GM18867 (cell line): ENCODE results near the gene PRKG1.
A peak's percentile ranks its signal among the peaks of the same experiment; 100 is the strongest.

Experiments
- ATAC-seq: cut with Tn5 transposase; IDR thresholded peaks from one replicate; pipeline ENCODE4 v1.9.1; 2021; ENCODE audit warnings: mild to moderate bottlenecking, moderate library complexity; ENCODE audit not compliant: unreplicated experiment

The PRKG1 gene

DNA sequence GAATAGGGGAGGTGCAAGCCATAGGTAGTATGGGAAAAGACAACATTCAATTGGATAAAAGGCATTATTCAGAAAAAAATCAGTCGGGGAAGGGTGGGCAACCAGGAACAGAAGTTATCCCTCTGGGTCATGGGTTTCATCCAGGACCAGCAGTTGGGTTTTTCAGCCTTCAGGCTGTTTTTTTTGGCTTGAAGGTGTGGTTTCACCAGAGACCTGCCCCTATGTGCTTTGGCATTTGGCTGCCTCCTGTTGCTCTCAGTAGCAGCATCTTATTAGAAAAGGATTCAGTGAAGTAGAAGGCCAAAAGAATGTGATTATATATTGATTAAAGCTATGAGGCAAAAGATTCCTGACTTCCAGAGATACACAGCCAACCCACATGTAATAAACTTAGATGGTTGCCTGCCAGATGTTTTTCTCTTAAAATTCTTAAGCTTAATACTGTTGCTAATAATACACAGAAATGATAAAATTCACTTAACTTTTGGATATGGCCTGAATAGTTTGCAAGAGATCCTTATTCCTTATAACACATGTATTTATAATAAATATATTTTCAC lies 876.8 kb downstream of the PRKG1 start:
- ATAC-seq = no peak

DNA sequence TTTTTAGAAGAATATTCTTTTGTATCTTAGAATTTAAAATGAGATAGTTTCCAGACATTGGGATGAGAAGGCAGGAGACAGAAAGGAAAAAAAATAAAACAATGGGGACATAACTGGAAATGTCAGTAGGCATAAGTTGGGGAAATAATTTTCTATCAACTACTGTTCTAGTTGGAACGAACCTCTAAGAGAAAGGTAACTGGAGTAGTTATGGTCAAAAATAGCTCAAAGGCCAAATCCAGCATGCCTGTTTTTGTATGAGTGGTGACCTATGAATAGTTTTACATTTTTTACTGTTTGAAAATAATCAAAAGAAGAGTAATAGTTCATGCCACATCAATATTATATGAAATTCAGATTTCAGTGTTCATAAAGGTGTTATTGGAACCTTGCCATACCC lies 877.3 kb downstream of the PRKG1 start:
- no peak for ATAC-seq

DNA sequence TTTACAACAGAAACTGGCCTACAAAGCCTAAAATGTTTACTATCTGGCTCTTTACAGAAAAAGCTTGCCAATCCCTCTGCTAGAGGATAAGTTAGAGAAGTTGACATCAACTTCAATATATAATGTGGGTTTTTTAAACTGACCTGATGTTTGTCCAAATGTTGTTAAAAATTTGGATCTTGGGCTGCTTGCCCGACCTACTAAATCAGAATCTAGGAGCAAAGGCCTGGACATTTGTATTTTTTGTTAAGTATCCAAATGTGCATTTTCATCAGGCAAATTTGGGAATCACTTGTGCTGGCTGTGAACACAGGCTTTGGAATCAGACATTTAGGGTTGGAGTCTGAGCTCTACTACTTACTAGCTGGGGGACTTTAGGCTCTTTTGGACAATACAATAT lies 877.8 kb downstream of the PRKG1 start:
- ATAC-seq = no peak

DNA sequence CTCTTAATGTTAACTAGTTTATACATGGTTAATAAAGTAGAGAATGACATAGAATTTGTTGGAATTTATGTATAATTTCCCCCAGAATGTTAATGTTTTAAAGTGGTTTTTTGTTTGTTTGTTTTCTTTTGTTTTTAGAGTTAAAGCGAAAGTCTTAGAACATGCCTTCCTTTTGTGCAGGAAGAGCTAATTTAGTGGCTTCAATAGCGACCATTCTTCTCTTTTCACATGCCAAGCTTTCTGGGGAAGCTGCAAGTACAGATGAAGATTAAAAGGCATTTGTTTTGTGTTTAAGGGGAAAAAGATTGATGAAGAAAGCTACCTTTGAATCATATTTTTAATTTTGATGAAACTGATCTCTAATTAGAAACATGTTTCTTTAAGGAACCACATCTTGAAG lies 881.4 kb downstream of the PRKG1 start:
- no peak for ATAC-seq

DNA sequence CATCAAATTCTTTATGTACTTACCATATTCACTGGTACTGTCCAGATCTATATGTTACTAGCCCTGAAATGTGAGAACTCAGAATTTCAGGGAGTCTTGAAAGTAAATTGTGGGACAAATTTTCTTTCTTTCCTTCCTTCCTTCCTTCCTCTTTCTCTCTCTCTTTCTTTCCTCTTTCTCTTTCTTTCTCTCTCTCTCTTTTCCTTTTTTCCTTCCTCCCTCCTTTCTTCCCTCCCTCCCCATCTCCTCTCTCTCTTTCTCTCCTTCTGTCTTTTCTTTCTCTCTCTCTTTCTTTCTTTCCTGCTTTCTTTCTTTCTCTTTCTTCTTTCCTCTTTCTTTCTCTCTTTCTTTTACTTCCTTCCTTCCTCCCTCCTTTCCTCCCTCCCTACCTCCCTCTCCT lies 882.5 kb downstream of the PRKG1 start:
- ATAC-seq = no peak

DNA sequence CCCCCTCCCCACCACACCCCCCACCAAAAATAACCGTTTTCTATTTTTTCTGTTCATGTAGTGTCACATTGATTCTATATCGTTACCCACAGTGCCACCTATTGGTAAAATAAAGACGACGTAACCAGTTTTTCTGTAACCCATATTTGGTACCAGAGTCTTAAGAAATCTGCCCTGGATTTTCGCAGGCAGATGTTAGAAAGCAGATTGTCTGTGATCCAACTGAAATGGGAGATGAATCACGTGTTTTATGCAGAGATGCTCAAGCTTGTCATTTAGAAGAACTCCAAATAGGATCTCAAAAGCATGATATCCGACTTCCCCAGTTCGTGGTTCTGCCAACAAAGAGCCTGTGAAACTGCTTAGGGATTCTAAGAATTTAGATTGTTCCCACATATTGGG lies 886.2 kb downstream of the PRKG1 start:
- ATAC-seq = peak; percentile 71

DNA sequence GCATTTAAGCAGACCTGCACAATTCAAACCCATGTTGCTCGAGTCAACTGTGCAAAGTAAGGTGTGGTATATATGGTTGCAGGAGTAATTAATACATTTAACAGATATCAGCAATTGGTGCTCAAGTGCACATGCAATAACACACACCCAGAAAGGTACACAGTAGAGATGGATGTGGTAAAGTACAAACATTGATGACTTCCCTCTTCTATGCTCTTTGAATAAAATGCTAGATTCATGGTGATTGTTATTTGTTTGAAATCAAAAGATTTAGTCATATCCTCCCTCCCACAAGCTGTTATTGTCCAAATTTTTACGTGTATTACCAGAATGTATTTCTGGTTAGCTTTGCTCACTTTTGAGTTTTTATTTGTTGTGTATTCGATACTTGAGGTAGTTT lies 887.1 kb downstream of the PRKG1 start:
- no peak for ATAC-seq

DNA sequence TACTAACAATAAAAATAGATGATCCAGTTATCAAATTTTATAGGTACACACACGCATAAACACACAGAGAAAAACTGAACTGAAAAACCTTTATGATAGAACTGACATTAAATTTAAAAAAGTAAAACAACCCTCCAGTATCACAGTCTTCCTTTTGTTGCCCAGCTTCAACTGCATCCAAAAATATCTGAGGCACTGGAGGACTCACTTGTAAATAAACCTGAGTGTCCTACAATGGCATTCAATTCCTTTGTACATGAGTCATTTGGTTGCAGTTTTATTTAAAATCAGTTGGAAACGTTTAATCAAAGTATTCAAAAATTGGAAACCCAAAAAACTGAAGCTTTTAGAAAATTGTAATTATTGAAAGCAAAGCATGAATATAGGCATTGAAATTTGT lies 890.3 kb downstream of the PRKG1 start:
- no peak for ATAC-seq

DNA sequence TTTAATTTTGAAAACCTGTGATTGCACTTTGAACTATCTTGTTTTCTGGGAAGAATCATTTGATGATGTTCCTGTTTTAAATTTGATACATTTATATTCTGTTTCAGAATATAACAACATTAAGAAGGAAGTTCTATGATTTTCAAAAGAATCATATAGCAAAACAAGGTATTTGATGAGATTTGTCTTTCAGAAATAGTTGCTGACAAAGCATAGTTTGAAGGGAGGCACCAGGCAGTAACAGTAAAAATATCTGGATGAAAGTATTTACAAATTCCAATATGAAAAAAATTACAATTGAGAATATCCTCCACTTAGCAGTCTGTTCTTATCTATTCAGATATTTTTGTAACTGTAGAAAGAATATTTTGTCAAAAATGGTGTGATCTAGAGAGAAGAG lies 891.2 kb downstream of the PRKG1 start:
- ATAC-seq = no peak

DNA sequence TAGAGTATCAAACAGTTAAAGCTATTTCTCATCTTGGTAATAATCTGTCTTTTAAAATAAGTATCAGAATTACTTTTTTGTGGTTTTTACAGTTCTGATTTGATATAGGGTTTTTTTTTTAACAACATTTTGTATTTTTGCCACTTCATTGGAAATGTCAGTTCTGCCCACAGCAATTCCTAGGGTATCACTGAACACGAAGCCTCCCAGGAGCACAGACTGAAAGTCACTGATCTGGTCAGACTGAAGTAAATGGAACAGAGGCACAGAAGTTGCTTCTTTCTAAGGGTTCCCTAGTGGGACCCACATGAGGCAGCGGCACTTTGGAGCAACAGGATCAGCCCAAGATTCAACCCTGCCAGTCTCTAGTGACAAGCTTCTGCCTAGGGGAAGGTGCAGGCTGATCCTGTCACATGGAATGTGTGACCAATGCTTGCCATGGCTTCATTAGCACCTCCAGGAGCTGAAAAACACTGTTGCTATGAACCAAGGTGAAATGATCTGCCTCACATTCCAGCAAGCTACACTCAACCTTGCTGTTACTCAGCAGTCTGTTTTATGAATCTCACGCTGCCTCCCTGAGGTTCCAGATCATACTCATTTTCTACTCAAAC lies 898.6 kb downstream of the PRKG1 start:
- no peak for ATAC-seq

DNA sequence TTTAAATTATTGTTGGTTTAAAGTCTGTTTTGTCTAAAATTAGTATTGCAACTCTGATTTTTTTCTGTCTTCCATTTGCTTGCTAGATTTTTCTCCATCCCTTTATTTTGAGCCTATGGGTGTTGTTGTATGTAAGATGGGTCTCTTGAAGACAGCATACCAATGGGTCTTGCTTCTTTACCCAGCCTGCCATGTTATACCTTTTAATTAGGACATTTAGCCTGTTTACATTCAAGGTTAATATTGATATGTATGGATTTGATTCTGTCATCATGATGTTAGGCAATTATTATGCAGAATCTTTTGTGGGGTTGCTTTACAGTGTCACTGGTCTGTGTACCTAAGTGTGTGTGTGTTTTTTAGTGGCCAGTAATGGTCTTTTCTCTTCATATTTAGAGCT lies 906.5 kb downstream of the PRKG1 start:
- ATAC-seq = no peak

DNA sequence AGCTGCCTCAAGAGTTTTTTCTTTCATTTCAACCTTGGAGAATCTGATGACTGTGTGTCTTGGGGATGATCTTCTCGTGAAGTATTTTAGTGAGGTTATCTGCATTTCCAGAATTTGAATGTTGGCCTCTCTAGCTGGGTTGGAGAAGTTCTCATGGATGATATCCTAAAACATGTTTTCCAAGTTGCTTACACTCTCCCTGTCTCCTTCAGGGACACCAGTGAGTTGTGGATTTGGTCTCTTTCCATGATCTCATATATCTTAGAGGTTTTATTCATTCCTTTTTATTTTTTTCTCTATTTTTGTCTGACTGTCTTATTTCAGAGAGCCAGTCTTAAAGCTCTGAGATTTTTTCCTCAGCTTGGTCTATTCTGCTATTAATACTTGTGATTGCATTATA lies 907.4 kb downstream of the PRKG1 start:
- ATAC-seq = no peak

DNA sequence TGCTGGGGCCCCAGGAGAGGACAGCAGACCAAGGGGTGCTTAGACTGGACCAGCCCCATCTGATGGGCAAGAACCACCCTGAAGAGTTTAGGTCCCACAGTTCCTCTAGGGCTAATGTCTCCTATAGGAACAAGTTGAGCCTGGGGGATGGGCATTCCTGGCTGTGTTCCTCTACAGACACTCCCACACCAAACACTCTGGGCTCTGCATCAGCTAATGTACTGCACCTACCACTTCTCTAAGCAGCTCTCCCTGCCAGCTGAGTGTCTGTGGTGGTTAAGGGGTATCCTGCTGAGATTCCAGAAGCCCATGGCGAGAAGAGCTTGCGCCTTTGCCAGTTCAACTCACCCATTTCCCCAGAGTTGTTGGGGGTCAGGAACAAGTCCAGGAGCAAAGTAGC lies 909.2 kb downstream of the PRKG1 start:
- no peak for ATAC-seq

DNA sequence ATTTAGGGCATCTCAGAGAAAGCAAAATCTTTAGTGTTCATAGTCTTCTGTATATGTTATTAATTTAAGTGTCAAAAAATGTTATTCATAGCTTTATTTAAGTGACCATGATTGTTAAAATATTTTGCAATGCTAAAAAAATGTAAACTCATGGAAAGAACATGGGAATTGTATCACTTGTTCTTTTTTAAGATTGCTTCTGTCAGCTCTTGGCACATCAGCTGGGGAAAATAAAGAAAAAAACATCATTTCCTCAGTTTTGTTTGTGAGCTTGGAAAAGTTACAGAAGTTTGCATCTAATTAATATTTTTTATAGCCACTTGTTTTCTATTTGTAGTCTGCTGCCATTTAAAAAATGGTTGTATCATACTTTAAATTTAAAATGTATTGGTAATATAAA lies 911.0 kb downstream of the PRKG1 start:
- ATAC-seq = no peak

DNA sequence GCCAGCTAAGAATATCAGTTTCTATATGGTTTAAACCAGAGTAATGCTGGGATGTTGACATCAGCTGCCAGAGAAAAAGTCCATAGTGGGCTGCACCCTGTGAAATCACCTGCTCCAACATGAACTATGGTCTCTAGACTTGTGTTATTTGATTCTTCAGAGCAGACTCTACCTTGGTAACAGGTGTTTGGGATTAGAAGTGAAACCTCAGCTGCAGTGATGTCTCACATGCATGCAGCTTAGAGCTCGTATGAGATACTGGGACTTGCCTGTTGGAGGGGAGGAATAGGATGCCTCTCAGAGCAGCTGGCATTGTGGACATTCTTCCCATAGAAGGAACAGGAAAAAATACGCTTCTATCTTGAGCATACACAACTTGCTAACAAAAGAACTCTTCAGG lies 912.2 kb downstream of the PRKG1 start:
- no peak for ATAC-seq

DNA sequence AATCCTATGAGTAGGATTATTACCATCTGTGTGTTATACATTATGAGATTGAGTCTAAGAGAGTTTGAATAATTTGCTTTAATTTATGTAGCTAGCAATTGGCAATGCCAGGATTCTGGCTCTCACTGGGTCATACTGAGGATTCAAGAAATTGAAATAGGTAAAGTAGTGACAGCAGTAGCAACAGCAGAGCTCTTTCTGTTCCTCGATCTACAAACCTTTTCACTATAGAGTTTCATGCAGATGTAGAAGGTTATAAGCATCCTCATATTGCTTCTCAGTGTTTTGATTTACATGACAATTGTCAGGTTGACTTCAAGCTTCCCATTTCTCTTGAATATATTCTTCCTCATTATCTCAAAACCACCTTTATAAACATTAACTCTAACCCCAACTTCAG lies 919.2 kb downstream of the PRKG1 start:
- ATAC-seq = no peak

DNA sequence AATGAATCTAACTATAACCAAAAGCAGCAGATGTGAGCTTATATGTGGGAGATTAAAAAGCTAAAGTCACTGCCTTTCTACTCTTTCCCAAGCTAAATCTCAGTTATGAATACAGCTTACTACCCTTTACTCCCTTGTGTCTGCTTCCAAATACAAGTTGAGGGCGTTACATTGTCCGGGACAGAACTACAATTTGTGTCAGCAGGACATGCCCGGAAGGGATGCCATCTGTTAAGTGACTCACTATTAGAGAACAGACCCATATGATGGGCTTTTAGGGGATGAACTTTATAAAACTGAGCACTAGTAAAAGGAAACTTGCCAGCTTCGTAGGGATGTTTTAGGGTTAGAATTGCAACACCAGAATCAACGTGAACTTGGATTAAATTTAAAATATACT lies 924.8 kb downstream of the PRKG1 start:
- ATAC-seq = no peak

DNA sequence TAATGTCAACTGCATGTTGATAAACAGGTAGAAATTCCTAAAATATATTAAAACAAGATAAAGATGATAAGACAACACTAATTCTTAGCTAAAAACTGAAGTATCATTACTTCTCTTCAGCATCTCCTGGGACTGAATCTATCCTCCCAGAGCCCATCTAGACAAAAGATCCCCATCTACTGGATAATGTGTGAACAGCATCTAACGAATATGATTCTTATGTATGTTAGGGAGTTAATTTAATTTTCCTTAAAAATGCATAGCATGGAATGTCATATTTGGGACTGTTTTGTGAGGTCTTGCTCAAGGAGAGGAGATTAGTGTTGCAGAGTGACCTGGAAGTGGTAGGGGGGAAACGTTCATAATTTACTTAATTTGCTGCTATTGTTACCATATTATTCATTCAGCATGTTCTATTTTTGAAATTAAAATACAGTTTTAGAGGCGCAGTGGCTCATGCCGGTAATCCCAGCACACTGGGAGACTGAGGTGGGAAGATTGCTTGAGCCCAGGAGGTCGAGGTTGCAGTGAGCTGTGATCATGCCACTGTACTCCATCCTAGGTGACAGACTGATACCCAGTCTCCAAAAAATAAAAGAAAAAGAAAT lies 930.2 kb downstream of the PRKG1 start:
- peak; percentile 87 for ATAC-seq

DNA sequence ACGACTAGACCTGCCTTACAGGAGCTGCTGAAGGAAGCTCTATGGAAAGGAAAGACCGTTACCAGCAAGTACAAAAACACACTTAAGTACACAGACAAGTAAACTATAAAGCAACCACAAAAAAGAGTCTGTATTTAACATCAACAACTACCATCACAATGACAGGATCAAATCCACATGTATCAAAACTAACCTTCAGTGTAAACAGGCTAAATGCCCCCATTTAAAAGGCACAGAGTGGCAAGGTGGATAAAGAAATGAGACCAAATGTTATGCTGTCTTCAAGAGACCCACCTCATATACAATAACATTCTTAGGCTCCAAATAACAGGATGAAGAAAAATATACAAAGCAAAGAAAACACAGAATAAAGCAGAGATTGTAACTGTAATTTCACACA lies 932.8 kb downstream of the PRKG1 start:
- no peak for ATAC-seq

DNA sequence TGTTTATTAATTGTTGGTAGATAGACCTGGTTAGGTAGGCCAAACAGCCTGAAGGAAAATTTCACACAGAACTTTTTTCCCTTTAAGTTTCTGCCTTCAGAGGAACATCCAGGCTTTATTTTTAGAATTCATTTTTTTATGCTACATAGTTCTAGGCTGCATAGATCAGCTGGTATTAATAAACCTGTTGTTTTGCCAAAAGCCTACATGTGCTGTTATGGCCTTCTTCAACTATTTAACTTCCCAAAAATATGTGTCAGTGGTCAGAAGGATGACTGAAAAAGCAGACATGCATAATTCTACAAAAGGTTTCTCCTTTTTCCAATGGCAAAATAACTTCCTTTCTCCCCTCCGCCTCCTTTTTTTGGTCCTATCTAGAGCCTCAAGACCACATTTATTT lies 936.8 kb downstream of the PRKG1 start:
- ATAC-seq = no peak

DNA sequence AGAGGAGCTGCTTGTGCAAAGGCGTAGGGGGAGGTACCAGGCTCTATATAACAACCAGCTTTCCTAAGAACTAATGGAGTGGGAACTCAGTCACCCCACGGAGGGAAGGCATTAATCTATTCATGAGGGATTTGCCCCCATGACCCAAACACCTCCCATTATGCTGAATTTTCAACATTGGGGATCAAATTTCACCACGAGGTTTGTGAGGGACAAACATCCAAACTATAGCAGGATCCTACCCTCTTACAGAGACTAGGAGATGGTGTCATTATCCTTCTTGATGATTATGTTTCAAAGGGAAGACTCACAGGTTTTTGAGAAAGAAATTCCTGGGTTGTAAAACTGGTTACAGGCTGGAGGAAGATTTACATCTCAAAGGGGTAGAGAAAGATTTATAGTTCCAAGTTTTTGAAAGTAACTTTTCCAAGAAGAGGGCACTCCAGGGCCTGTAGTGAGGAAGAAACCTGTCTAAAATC lies 944.8 kb downstream of the PRKG1 start:
- ATAC-seq = no peak

DNA sequence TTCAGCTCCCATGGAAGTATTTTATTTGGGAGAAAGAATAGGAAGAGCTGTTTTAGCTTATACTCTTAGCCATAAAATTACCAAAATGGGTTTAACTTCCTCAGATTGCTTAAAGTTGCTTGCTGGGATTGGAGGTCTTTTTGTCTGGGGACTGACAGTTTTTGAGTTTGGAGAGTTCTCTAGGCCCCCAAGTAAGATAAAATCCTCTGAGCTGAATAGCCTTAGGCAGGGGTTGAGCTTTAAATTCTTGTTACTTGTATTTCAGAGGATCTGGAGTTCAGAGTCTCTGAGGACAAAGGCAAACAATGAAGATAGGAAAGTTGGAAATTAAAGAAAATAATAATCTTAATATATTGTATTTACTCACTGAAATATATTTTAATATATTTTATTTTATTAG lies 945.4 kb downstream of the PRKG1 start:
- ATAC-seq = no peak

DNA sequence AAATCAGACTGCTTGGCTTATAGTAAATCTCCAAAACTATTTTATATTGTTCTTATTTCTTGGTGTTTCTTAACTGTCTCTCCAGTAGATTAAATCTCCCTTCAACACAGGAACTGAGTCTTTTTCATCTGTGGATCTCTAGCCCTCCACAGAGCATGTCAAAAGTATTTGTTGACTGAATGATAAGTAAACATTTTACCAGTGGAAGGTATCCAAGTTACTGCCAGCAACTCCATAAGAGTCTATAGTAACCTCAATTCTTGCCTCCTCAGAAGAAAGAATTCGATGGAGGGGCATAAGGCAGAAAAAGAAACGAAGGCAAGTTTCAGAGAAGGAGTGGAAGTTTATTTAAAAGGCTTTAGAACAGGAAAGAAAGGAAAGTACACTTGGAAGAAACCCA lies 945.9 kb downstream of the PRKG1 start:
- ATAC-seq = no peak
